Measurements from ENCODE around the gene DPYSL5. TPM values are rescaled to one million over a fixed set of nuclear protein-coding genes. Genes with fewer than 3 reads are reported as not detected.
"Not testable (repeated sequence)": the region's sequence is repeated elsewhere in the genome, so short reads cannot be mapped to it uniquely, and the experiment has no call there.

The DPYSL5 gene
- total RNA-seq, 1 donor from 2014 or later: 0.63 TPM

DNA sequence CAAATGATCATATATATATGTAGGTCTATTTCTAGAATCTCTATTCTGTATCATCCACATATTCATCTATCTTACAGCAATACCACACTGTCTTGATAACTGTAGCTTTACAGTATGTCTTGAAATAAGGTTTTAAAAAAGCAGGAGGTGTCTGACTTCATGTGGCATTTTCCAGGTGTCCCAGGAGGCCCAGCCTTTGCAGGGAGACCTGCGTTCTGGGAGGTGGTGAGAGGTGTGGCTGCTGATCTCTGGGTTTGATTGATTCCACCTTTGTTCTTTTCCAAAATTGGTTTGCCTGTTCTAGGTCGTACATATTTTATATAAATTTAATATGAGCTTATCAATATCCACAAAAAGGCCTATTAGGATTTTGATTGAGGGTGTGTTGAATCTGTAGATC is 26.6 kb downstream of the DPYSL5 start:
- no peak for DNase-seq (ENCODE audit: low read depth)
- H3K4me3 ChIP-seq (ENCODE audit: low read depth, low read length): no peak overlapping the region
- TF ChIP-seq, protein P1, sequence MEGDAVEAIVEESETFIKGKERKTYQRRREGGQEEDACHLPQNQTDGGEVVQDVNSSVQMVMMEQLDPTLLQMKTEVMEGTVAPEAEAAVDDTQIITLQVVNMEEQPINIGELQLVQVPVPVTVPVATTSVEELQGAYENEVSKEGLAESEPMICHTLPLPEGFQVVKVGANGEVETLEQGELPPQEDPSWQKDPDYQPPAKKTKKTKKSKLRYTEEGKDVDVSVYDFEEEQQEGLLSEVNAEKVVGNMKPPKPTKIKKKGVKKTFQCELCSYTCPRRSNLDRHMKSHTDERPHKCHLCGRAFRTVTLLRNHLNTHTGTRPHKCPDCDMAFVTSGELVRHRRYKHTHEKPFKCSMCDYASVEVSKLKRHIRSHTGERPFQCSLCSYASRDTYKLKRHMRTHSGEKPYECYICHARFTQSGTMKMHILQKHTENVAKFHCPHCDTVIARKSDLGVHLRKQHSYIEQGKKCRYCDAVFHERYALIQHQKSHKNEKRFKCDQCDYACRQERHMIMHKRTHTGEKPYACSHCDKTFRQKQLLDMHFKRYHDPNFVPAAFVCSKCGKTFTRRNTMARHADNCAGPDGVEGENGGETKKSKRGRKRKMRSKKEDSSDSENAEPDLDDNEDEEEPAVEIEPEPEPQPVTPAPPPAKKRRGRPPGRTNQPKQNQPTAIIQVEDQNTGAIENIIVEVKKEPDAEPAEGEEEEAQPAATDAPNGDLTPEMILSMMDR (conservative IDR thresholded peaks at IDR 0.05; ENCODE audit: low read depth, low read length): no peak

DNA sequence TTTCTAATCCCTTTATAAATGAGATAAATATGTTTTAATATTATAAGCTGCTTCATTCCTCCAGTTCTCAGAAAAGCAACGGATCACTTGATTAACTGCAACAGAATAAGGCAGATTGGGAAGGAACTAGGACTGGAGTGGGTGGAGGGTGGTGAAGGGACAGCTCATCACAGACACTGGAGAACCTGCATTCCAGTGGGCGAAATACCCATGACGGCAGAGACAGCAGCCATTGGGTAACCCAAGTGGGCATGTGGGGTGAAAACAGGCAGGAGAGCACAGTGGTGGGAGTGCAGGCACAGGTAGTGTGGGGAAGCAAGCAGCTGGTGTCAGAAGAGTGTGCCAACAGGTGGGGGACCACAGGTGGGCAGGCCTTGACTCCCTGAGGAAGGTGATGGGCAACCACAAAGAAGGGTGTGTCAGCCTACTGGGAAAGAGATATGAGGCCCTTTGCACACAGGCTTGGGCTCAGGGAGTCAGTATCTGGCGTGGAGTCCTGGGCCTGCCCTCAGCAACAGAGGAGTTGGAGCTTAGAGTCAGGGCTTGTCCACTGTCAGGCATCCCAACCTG is 27.2 kb downstream of the DPYSL5 start:
- H3K4me3 ChIP-seq (ENCODE audit: low read depth, low read length): no peak overlapping the region
- DNase-seq (ENCODE audit: low read depth): no peak
- TF ChIP-seq, protein P1 (conservative IDR thresholded peaks at IDR 0.05; ENCODE audit: low read depth, low read length): no peak

DNA sequence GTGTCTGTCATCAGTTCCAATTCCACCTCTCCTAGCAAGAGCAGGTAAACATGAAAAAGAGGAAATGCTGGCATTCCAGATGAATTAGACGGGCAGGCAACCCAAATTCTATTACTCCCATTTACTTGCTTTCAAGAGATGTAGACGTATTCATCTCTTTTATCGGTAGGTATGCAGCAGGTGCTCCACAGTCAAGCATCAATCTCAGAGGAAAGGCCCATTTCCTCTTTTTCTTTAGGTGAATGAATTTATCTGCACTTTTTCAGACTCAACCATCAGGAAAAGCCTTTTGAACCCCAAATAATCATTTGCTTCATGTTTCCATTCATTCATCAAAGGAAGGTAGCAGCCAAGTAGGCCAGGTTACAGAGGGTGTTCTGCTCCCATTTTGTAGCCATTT is 27.9 kb downstream of the DPYSL5 start:
- TF ChIP-seq, protein P1 (conservative IDR thresholded peaks at IDR 0.05; ENCODE audit: low read depth, low read length): no peak
- no peak overlapping the region for H3K4me3 ChIP-seq (ENCODE audit: low read depth, low read length)
- no peak for DNase-seq (ENCODE audit: low read depth)

DNA sequence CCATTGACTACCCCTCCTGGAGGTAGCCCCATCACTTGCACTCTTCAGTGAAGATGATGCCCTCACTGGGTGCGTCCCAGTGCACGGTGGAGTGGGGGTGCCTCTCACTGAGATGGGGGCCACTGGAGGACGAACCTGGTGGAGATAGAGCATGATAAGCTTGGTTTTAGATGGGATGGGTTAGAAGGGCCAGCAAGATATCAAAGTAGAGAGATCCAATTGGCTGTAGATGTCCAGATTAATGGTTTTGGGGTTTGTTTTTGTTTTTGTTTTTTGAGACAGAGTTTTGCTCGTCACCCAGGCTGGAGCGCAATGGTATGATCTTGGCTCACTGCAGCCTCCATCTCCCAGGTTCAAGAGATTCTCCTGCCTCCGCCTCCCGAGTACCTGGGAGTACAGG is 28.3 kb downstream of the DPYSL5 start:
- TF ChIP-seq, protein P1 (conservative IDR thresholded peaks at IDR 0.05; ENCODE audit: low read depth, low read length): no peak
- no peak overlapping the region for H3K4me3 ChIP-seq (ENCODE audit: low read depth, low read length)
- no peak for DNase-seq (ENCODE audit: low read depth)

DNA sequence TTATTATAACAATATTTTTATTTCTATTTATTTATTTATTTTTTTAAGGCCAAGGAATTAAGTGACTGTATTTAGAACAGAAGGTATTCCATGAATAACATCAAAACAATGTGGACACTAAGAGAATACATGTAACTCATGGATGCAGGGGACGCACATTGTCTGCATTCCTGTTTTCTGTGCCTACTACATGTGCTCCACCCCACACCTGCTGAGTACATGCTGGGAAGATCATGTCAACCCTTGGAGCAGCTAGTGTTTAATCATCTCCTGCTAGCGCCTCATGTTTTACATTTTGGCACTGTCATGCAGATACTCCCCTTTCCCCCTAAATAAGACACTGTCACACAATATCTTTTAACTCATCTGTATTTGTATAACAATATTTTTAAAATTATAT is 29.3 kb downstream of the DPYSL5 start:
- H3K4me3 ChIP-seq (ENCODE audit: low read depth, low read length): no peak overlapping the region
- DNase-seq (ENCODE audit: low read depth): no peak
- TF ChIP-seq, protein P1 (conservative IDR thresholded peaks at IDR 0.05; ENCODE audit: low read depth, low read length): no peak

DNA sequence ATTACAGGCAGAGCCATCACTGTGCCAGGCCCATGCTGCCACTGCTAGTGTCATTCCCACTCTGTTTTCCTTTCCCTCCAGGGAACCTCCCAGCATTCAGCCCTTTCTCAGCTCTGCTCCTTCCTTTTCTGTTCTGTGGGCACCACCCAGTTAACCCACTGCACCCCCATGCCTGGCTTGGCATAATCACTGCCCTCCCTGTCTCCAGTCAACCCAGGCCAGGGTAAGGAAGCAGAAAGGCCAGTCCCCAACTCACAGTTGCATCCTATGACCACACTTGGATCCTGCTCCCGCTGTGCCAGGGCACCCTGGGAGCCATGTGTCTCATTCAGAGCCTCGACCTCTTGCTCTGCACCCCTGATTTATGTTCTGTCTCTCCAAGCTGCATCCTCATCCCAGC is 32.2 kb downstream of the DPYSL5 start:
- TF ChIP-seq, protein P1 (conservative IDR thresholded peaks at IDR 0.05; ENCODE audit: low read depth, low read length): no peak
- DNase-seq (ENCODE audit: low read depth): no peak
- H3K4me3 ChIP-seq (ENCODE audit: low read depth, low read length): no peak overlapping the region

DNA sequence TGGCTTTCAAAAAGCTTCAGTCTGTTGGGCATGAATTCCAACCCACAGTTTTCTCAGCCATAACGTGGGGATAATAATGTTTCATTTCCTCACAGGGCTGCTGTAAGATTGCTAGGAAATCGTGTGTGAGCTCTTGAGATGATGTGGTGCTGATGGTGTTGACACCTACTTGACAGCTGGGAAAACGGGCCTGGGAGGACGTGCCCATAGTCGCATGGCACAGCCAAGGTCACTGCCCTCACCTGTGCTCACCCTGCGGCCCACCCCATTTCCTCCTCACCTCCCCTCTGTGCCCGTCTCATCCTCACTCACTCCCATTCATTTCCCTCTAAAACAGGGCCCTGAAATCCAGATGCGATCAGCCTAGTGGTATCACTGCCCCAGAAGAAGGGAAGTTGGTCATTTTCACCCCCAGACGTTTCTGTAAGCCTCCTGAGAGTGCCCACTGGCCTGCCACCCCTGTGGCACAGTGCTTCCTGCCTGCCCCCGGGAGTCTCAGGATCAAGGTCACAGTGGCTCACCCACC is 33.0 kb downstream of the DPYSL5 start:
- no peak overlapping the region for H3K4me3 ChIP-seq (ENCODE audit: low read depth, low read length)
- TF ChIP-seq, protein P1 (conservative IDR thresholded peaks at IDR 0.05; ENCODE audit: low read depth, low read length): no peak
- no peak for DNase-seq (ENCODE audit: low read depth)

DNA sequence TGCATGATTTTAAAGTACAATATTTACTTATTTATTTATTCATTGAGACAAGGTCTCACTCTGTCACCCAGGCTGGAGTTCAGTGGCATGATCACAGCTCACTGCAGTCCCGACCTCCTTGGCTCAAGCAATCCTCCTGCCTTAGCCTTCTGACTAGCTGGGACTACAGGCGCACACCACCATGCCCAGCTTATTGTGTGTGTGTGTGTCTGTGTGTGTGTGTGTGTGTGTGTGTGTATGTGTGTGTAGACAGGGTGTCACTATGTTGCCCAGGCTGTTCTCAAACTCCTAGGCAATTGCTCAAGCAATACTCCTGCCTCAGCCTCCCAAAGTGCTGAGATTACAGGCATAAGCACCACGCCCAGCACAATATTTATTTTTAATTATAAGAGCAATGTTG is 34.3 kb downstream of the DPYSL5 start:
- DNase-seq (ENCODE audit: low read depth); H3K4me3 ChIP-seq (ENCODE audit: low read depth, low read length): not testable (repeated sequence)
